Type B pancreatic cell (in vitro differentiated cells): ENCODE data around the gene EID2B. TPM values are rescaled to one million over a fixed set of nuclear protein-coding genes. Genes with fewer than 3 reads are reported as not detected.
A peak's percentile ranks its signal among the peaks of the same experiment; 100 is the strongest.

ENCODE experiments used
- DNase-seq: peaks from one replicate; pipeline ENCODE4 v3.0.0; 2021; ENCODE audit warnings: mixed read lengths; ENCODE audit not compliant: unreplicated experiment; ENCODE audit errors: extremely low spot score
- H3K27ac Mint-ChIP-seq: 2 replicates; pipeline ENCODE4 v1.8.0; 2021; ENCODE audit warnings: mild to moderate bottlenecking, mixed read lengths
- H3K27me3 Mint-ChIP-seq: 2 replicates; pipeline ENCODE4 v1.8.0; 2021; ENCODE audit warnings: mixed read lengths
- H3K36me3 Mint-ChIP-seq: 2 replicates; pipeline ENCODE4 v1.8.0; 2021; ENCODE audit warnings: mixed read lengths
- H3K4me1 Mint-ChIP-seq: one replicate; pipeline ENCODE4 v1.8.0; 2021; ENCODE audit warnings: mixed read lengths; ENCODE audit not compliant: unreplicated experiment
- H3K4me3 Mint-ChIP-seq: 2 replicates; pipeline ENCODE4 v1.8.0; 2021; ENCODE audit warnings: mild to moderate bottlenecking, mixed read lengths
- H3K9me3 Mint-ChIP-seq: 2 replicates; pipeline ENCODE4 v1.8.0; 2021; ENCODE audit warnings: mixed read lengths
- CTCF ChIP-seq: fragments of 200-600 bp; sonication (generic); conservative IDR thresholded peaks from 2 replicates; pipeline ENCODE4 v1.5.0; 2021; ENCODE audit warnings: antibody characterized with exemption, mild to moderate bottlenecking
- total RNA-seq: library from RNA; stranded (reverse); gene quantifications from 2 replicates; pipeline ENCODE4 v1.2.1, GENCODE V29; 2021; ENCODE audit warnings: low replicate concordance

EID2B gene
- total RNA-seq, 1 donor from 2014 or later, result 4.8 TPM

- peaks cover 3% of the 10 kb centered on the region for H3K36me3 Mint-ChIP-seq
- no peak overlapping the region for H3K27ac Mint-ChIP-seq
- peaks cover 9% of the 10 kb centered on the region for H3K4me1 Mint-ChIP-seq
- peak overlapping the region; percentile 23 for H3K4me3 Mint-ChIP-seq
- TF ChIP-seq CTCF, result no peak
- H3K9me3 Mint-ChIP-seq, result no peaks in the 10 kb centered on the region
- DNase-seq, result no peak
- H3K27me3 Mint-ChIP-seq, result peaks cover 75% of the 10 kb centered on the region
Observed at GRCh38 chr19:39499932-39500331, 32.7 kb downstream of the EID2B start.

- no peak for TF ChIP-seq CTCF
- H3K36me3 Mint-ChIP-seq, result peaks cover 3% of the 10 kb centered on the region
- DNase-seq, result peak; percentile 69
- no peaks in the 10 kb centered on the region for H3K9me3 Mint-ChIP-seq
- H3K4me3 Mint-ChIP-seq, result peak within 1 kb of the TSS; percentile 78
- peak within 1 kb of the TSS; percentile 67 for H3K27ac Mint-ChIP-seq
- H3K27me3 Mint-ChIP-seq, result peaks cover 66% of the 10 kb centered on the region
- H3K4me1 Mint-ChIP-seq, result peaks cover 9% of the 10 kb centered on the region
Observed at GRCh38 chr19:39498798-39499642, 33.6 kb downstream of the EID2B start, which contains the start of gene DLL3. Gene DLL3, plus strand, starts transcription at chr19:39498947. Its CDS starts 28 bp downstream, at chr19:39498975.

GRCh38 chr19:39497996-39498797 is 34.5 kb downstream of the EID2B start:
- peak; percentile 51 for TF ChIP-seq CTCF
- Mint-ChIP-seq H3K4me1 (peaks cover 9% of the 10 kb centered on the region), H3K9me3 (no peaks in the 10 kb centered on the region), H3K27me3 (peaks cover 58% of the 10 kb centered on the region), H3K27ac (peak overlapping the region; percentile 67), H3K4me3 (peak overlapping the region; percentile 78), H3K36me3 (peaks cover 3% of the 10 kb centered on the region)
- DNase-seq, result peak; percentile 82

GRCh38 chr19:39497701-39497995 is 35.0 kb downstream of the EID2B start:
- no peak for TF ChIP-seq CTCF
- peaks cover 55% of the 10 kb centered on the region for H3K27me3 Mint-ChIP-seq
- no peak for DNase-seq
- H3K27ac Mint-ChIP-seq, result no peak overlapping the region
- peak overlapping the region; percentile 78 for H3K4me3 Mint-ChIP-seq
- H3K9me3 Mint-ChIP-seq, result no peaks in the 10 kb centered on the region
- H3K36me3 Mint-ChIP-seq, result peaks cover 3% of the 10 kb centered on the region
- peaks cover 9% of the 10 kb centered on the region for H3K4me1 Mint-ChIP-seq

- DNase-seq, result no peak
- no peak for TF ChIP-seq CTCF
- Mint-ChIP-seq H3K27ac (no peak overlapping the region), H3K4me3 (no peak overlapping the region), H3K27me3 (peaks cover 47% of the 10 kb centered on the region), H3K4me1 (peaks cover 9% of the 10 kb centered on the region), H3K36me3 (peaks cover 3% of the 10 kb centered on the region), H3K9me3 (no peaks in the 10 kb centered on the region)
Observed at GRCh38 chr19:39496063-39496462, 36.6 kb downstream of the EID2B start.
